ENCODE results near the gene PIEZO2. TPM values are rescaled to one million over a fixed set of nuclear protein-coding genes. Genes with fewer than 3 reads are reported as not detected.

The PIEZO2 gene
- total RNA-seq, 1 experiment from 2014 or later, result 10.7 TPM

DNA sequence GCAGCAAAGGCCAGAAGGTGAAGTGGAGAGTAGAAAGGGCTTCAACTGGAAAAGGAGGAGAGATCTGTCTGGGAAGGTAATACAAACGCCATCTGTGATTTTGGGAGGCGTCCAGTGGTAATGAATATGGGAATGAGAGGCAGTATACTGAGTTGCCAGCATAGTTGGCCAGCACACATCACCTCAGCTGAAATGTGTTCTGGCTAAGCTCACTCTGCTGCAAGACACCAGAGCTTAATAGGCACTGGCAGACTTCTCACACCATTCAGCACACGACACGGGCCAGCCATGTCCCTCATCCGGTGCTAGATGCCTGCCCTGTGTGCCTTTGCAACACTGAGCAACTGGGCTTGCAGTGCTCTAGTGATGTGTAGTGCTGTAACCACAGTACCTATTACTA lies 277.1 kb downstream of the PIEZO2 start:
- DNase-seq (ENCODE audit: low spot score) (no peak), ATAC-seq (no peak)
- Mint-ChIP-seq H3K36me3 (no peaks in the 10 kb centered on the region), H3K4me3 (no peak overlapping the region), H3K27ac (no peak overlapping the region), H3K27me3 (ENCODE audit: low read depth) (no peaks in the 10 kb centered on the region), H3K9me3 (peaks cover 6% of the 10 kb centered on the region), H3K4me1 (peaks cover 5% of the 10 kb centered on the region)
- CTCF ChIA-PET, result no interaction called here
- POLR2A ChIA-PET, result interaction anchor here (0.6 kb wide), 1 partner anchor 655 kb away, joined by 3 read pairs; no protein-coding TSS in a partner anchor
- TF ChIP-seq, protein P1, sequence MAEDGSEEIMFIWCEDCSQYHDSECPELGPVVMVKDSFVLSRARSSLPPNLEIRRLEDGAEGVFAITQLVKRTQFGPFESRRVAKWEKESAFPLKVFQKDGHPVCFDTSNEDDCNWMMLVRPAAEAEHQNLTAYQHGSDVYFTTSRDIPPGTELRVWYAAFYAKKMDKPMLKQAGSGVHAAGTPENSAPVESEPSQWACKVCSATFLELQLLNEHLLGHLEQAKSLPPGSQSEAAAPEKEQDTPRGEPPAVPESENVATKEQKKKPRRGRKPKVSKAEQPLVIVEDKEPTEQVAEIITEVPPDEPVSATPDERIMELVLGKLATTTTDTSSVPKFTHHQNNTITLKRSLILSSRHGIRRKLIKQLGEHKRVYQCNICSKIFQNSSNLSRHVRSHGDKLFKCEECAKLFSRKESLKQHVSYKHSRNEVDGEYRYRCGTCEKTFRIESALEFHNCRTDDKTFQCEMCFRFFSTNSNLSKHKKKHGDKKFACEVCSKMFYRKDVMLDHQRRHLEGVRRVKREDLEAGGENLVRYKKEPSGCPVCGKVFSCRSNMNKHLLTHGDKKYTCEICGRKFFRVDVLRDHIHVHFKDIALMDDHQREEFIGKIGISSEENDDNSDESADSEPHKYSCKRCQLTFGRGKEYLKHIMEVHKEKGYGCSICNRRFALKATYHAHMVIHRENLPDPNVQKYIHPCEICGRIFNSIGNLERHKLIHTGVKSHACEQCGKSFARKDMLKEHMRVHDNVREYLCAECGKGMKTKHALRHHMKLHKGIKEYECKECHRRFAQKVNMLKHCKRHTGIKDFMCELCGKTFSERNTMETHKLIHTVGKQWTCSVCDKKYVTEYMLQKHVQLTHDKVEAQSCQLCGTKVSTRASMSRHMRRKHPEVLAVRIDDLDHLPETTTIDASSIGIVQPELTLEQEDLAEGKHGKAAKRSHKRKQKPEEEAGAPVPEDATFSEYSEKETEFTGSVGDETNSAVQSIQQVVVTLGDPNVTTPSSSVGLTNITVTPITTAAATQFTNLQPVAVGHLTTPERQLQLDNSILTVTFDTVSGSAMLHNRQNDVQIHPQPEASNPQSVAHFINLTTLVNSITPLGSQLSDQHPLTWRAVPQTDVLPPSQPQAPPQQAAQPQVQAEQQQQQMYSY (CRISPR knock-in tag; IDR thresholded peaks at IDR 0.05), result no peak
- no peak for TF ChIP-seq NFYB (CRISPR knock-in tag; conservative IDR thresholded peaks at IDR 0.05; ENCODE audit: low read depth)

DNA sequence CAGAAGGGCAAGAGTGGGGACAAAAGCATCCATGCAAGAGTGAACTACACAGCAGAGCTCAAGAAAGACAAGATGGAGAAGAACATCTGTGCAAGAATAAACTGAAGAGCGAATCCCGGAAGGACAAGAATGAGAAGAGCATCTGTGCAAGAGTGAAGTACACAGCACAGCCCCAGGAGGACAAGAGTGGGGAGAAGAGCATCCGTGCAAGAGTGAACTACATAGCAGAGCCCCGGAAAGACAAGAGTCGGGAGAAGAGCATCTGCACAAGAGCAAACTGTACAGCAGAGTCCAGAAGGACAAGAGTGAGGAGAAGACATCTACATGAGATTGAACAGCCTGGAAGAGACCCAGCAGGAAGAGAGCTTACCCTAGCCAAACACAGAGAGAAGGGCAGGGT lies 284.6 kb downstream of the PIEZO2 start:
- POLR2A ChIA-PET, result no interaction called here
- H3K27me3 Mint-ChIP-seq (ENCODE audit: low read depth), result no peaks in the 10 kb centered on the region
- H3K36me3 Mint-ChIP-seq, result peaks cover 5% of the 10 kb centered on the region; the same call in 1 of the 2 replicates
- CTCF ChIA-PET, result no interaction called here
- no peak overlapping the region for H3K4me3 Mint-ChIP-seq
- H3K27ac Mint-ChIP-seq, result no peak overlapping the region
- no peak for DNase-seq (ENCODE audit: low spot score)
- peaks cover 13% of the 10 kb centered on the region for H3K4me1 Mint-ChIP-seq
- H3K9me3 Mint-ChIP-seq, result peaks cover 20% of the 10 kb centered on the region
- no peak for ATAC-seq
- TF ChIP-seq, protein P2, sequence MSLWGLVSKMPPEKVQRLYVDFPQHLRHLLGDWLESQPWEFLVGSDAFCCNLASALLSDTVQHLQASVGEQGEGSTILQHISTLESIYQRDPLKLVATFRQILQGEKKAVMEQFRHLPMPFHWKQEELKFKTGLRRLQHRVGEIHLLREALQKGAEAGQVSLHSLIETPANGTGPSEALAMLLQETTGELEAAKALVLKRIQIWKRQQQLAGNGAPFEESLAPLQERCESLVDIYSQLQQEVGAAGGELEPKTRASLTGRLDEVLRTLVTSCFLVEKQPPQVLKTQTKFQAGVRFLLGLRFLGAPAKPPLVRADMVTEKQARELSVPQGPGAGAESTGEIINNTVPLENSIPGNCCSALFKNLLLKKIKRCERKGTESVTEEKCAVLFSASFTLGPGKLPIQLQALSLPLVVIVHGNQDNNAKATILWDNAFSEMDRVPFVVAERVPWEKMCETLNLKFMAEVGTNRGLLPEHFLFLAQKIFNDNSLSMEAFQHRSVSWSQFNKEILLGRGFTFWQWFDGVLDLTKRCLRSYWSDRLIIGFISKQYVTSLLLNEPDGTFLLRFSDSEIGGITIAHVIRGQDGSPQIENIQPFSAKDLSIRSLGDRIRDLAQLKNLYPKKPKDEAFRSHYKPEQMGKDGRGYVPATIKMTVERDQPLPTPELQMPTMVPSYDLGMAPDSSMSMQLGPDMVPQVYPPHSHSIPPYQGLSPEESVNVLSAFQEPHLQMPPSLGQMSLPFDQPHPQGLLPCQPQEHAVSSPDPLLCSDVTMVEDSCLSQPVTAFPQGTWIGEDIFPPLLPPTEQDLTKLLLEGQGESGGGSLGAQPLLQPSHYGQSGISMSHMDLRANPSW (CRISPR knock-in tag; conservative IDR thresholded peaks at IDR 0.05; ENCODE audit: low read depth), result no peak
- no peak for TF ChIP-seq ZNF138 (CRISPR knock-in tag; conservative IDR thresholded peaks at IDR 0.05)
- TF ChIP-seq, protein P3, sequence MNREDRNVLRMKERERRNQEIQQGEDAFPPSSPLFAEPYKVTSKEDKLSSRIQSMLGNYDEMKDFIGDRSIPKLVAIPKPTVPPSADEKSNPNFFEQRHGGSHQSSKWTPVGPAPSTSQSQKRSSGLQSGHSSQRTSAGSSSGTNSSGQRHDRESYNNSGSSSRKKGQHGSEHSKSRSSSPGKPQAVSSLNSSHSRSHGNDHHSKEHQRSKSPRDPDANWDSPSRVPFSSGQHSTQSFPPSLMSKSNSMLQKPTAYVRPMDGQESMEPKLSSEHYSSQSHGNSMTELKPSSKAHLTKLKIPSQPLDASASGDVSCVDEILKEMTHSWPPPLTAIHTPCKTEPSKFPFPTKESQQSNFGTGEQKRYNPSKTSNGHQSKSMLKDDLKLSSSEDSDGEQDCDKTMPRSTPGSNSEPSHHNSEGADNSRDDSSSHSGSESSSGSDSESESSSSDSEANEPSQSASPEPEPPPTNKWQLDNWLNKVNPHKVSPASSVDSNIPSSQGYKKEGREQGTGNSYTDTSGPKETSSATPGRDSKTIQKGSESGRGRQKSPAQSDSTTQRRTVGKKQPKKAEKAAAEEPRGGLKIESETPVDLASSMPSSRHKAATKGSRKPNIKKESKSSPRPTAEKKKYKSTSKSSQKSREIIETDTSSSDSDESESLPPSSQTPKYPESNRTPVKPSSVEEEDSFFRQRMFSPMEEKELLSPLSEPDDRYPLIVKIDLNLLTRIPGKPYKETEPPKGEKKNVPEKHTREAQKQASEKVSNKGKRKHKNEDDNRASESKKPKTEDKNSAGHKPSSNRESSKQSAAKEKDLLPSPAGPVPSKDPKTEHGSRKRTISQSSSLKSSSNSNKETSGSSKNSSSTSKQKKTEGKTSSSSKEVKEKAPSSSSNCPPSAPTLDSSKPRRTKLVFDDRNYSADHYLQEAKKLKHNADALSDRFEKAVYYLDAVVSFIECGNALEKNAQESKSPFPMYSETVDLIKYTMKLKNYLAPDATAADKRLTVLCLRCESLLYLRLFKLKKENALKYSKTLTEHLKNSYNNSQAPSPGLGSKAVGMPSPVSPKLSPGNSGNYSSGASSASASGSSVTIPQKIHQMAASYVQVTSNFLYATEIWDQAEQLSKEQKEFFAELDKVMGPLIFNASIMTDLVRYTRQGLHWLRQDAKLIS (CRISPR knock-in tag; IDR thresholded peaks at IDR 0.05; ENCODE audit: borderline replicate concordance), result no peak
- TF ChIP-seq, protein P4, sequence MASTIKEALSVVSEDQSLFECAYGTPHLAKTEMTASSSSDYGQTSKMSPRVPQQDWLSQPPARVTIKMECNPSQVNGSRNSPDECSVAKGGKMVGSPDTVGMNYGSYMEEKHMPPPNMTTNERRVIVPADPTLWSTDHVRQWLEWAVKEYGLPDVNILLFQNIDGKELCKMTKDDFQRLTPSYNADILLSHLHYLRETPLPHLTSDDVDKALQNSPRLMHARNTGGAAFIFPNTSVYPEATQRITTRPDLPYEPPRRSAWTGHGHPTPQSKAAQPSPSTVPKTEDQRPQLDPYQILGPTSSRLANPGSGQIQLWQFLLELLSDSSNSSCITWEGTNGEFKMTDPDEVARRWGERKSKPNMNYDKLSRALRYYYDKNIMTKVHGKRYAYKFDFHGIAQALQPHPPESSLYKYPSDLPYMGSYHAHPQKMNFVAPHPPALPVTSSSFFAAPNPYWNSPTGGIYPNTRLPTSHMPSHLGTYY (CRISPR knock-in tag; IDR thresholded peaks at IDR 0.05), result no peak
- no peak for TF ChIP-seq KAT7 (CRISPR knock-in tag; IDR thresholded peaks at IDR 0.05; ENCODE audit: borderline replicate concordance)
- TF ChIP-seq, protein P5, sequence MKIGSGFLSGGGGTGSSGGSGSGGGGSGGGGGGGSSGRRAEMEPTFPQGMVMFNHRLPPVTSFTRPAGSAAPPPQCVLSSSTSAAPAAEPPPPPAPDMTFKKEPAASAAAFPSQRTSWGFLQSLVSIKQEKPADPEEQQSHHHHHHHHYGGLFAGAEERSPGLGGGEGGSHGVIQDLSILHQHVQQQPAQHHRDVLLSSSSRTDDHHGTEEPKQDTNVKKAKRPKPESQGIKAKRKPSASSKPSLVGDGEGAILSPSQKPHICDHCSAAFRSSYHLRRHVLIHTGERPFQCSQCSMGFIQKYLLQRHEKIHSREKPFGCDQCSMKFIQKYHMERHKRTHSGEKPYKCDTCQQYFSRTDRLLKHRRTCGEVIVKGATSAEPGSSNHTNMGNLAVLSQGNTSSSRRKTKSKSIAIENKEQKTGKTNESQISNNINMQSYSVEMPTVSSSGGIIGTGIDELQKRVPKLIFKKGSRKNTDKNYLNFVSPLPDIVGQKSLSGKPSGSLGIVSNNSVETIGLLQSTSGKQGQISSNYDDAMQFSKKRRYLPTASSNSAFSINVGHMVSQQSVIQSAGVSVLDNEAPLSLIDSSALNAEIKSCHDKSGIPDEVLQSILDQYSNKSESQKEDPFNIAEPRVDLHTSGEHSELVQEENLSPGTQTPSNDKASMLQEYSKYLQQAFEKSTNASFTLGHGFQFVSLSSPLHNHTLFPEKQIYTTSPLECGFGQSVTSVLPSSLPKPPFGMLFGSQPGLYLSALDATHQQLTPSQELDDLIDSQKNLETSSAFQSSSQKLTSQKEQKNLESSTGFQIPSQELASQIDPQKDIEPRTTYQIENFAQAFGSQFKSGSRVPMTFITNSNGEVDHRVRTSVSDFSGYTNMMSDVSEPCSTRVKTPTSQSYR (CRISPR knock-in tag; IDR thresholded peaks at IDR 0.05), result no peak
- no peak for TF ChIP-seq FOXP1 (CRISPR knock-in tag; IDR thresholded peaks at IDR 0.05; ENCODE audit: borderline replicate concordance)
- TF ChIP-seq RORB (CRISPR knock-in tag; IDR thresholded peaks at IDR 0.05), result no peak
- TF ChIP-seq, protein P6, sequence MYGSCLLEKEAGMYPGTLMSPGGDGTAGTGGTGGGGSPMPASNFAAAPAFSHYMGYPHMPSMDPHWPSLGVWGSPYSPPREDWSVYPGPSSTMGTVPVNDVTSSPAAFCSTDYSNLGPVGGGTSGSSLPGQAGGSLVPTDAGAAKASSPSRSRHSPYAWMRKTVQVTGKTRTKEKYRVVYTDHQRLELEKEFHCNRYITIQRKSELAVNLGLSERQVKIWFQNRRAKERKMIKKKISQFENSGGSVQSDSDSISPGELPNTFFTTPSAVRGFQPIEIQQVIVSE (CRISPR knock-in tag; IDR thresholded peaks at IDR 0.05; ENCODE audit: borderline replicate concordance), result no peak
- TF ChIP-seq, protein P7, sequence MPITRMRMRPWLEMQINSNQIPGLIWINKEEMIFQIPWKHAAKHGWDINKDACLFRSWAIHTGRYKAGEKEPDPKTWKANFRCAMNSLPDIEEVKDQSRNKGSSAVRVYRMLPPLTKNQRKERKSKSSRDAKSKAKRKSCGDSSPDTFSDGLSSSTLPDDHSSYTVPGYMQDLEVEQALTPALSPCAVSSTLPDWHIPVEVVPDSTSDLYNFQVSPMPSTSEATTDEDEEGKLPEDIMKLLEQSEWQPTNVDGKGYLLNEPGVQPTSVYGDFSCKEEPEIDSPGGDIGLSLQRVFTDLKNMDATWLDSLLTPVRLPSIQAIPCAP (CRISPR knock-in tag; IDR thresholded peaks at IDR 0.05), result no peak
- no peak for TF ChIP-seq TP53 (CRISPR knock-in tag; IDR thresholded peaks at IDR 0.05)
- TF ChIP-seq, protein P8, sequence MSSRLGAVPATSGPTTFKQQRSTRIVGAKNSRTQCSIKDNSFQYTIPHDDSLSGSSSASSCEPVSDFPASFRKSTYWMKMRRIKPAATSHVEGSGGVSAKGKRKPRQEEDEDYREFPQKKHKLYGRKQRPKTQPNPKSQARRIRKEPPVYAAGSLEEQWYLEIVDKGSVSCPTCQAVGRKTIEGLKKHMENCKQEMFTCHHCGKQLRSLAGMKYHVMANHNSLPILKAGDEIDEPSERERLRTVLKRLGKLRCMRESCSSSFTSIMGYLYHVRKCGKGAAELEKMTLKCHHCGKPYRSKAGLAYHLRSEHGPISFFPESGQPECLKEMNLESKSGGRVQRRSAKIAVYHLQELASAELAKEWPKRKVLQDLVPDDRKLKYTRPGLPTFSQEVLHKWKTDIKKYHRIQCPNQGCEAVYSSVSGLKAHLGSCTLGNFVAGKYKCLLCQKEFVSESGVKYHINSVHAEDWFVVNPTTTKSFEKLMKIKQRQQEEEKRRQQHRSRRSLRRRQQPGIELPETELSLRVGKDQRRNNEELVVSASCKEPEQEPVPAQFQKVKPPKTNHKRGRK (CRISPR knock-in tag; IDR thresholded peaks at IDR 0.05; ENCODE audit: borderline replicate concordance), result no peak
- TF ChIP-seq NR3C1 (CRISPR knock-in tag; conservative IDR thresholded peaks at IDR 0.05; ENCODE audit: low read depth), result no peak
